ENCODE data around the gene CRYGN.

Gene CRYGN

GRCh38 chr7:151454932-151455530, 15.1 kb upstream of the CRYGN start:
- DNase-seq (ENCODE audit: extremely low read depth, low read depth): no peak
- H3K4me3 ChIP-seq (replicated peaks; ENCODE audit: low read depth, low read length): no peak overlapping the region
- no peak for TF ChIP-seq CTCF (IDR thresholded peaks at IDR 0.05; ENCODE audit: low read depth, low read length, missing control alignments)

DNA sequence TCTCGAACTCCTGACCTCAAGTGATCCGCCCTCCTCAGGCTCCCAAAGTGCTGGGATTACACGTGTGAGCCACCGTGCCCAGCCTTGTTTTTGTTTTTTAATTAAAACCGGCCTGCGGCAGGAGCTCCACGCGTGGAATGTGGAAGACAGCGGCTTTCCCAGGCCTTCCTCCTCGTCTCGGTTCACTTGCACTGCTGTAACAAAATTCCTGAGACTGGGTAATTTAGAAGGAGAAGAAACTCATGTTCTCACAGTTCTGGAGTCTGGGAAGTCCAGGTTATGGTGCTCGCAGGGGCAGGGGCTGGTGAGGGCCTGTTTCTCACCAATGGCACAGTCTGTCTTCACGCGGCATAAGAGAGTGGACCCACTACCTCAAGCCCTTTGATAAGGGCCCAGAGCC, 14.4 kb upstream of the CRYGN start:
- DNase-seq (ENCODE audit: extremely low read depth, low read depth): no peak
- TF ChIP-seq CTCF (IDR thresholded peaks at IDR 0.05; ENCODE audit: low read depth, low read length, missing control alignments): no peak
- no peak overlapping the region for H3K4me3 ChIP-seq (replicated peaks; ENCODE audit: low read depth, low read length)

- no peak for TF ChIP-seq CTCF (IDR thresholded peaks at IDR 0.05; ENCODE audit: low read depth, low read length, missing control alignments)
- H3K4me3 ChIP-seq (replicated peaks; ENCODE audit: low read depth, low read length): no peak overlapping the region
- DNase-seq (ENCODE audit: extremely low read depth, low read depth): no peak
Measured at GRCh38 chr7:151453326-151453791, 13.4 kb upstream of the CRYGN start.

DNA sequence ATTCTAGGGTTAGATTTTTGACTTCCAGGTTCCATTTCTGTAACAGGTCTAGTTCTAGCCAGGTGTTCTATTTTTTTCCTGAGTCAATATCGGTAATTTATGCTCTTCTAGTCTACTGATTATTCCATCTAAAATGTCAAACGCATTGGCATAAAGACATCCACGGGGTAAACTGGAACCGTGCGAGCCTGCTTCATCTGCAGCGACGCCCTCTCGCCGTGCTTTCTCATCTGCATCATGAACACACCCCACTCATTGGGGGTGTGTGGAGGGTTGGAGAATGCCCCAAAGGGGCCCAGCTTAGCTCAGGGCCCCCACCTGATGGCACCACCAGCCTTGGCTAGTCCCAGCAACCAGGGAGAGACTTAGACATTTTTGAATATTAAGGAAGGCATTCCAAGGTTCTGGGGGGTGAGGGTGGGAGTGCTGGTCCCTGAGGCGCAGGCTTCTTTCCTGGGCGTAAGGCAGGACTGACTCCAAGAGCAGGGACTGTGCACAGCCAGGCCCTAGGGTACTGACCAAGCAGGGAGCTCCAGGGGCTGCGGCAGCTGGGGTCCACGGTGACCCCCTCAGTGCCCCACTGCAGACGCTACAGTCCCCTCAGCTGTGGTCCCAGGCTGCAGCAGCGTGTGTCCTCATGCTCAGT, 12.9 kb upstream of the CRYGN start:
- DNase-seq (ENCODE audit: extremely low read depth, low read depth): no peak
- TF ChIP-seq CTCF (IDR thresholded peaks at IDR 0.05; ENCODE audit: low read depth, low read length, missing control alignments): no peak
- H3K4me3 ChIP-seq (replicated peaks; ENCODE audit: low read depth, low read length): no peak overlapping the region

DNA sequence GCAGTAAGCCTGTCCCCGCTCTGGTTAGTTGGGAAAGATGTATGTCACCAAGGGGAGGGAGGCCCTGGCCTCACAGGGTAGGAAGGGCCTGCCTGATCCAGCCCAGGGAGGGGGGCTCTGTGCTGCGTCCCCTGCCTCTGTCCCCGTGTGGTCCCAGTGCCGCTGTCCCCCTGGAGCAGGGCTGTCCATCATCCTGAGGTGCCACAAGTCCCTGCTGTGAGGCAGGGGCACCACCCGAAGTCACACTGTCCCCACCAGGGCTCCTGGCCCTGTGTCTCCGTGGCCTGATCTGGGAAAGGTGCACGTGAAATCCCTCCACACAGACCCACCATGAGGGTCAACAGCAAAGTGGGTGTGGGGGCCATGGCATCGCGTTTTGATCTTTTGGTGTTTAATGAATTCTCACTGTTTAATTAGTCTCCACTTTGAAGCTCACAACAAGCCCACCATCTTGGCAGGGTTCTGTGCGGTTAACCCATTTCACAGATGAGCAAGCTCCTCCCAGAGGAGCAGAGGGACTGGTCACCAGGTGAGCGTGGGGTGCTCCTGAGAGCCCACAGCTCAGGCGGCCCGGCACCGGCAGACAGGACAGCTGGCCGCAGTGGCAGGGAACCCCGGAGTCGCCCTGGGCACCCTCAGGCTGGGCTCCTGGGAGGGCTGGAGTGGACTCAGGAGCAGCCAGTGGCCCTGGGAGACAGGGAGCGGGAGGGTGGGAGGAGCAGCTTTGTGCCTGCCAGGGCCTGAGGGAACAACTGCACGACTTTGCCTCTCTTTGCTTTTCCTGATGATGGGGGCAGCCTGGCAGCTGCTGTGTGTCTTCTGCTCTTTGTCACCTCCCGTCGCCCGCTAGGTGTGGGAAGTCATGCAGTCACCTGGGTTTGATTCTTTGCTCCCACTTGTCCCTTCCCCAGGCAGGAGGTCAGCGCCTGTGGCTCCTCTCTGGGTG, 12.0 kb upstream of the CRYGN start:
- no peak for TF ChIP-seq CTCF (IDR thresholded peaks at IDR 0.05; ENCODE audit: low read depth, low read length, missing control alignments)
- no peak for DNase-seq (ENCODE audit: extremely low read depth, low read depth)
- H3K4me3 ChIP-seq (replicated peaks; ENCODE audit: low read depth, low read length): no peak overlapping the region

GRCh38 chr7:151451156-151451555, 11.2 kb upstream of the CRYGN start:
- DNase-seq (ENCODE audit: extremely low read depth, low read depth): no peak
- H3K4me3 ChIP-seq (replicated peaks; ENCODE audit: low read depth, low read length): no peak overlapping the region

More at GRCh38 chr7:151451156-151451555, 11.2 kb upstream of the CRYGN start:
- no peak for TF ChIP-seq CTCF (IDR thresholded peaks at IDR 0.05; ENCODE audit: low read depth, low read length, missing control alignments)
